AG09309 (cell line): ENCODE measurements around the gene CYP4F2.
"Not testable (repeated sequence)": the region's sequence is repeated elsewhere in the genome, so short reads cannot be mapped to it uniquely, and the experiment has no call there.

Source experiments
- DNase-seq: peaks from one replicate; pipeline ENCODE4 v3.0.0-alpha.2; 2010; ENCODE audit warnings: low read depth
- H3K4me3 ChIP-seq: 2 replicates; pipeline ENCODE4 v1.5.1; 2011; ENCODE audit warnings: mild to moderate bottlenecking, low read depth, low read length, moderate library complexity; ENCODE audit not compliant: control insufficient read depth
- TF ChIP-seq, protein P1 (sequence below): IDR thresholded peaks from 2 replicates; pipeline ENCODE4 v1.5.1; 2011; ENCODE audit warnings: mild to moderate bottlenecking, low read depth, low read length, inconsistent platforms; ENCODE audit not compliant: insufficient read depth, control insufficient read depth; ENCODE audit errors: missing control alignments

CYP4F2 gene

DNA sequence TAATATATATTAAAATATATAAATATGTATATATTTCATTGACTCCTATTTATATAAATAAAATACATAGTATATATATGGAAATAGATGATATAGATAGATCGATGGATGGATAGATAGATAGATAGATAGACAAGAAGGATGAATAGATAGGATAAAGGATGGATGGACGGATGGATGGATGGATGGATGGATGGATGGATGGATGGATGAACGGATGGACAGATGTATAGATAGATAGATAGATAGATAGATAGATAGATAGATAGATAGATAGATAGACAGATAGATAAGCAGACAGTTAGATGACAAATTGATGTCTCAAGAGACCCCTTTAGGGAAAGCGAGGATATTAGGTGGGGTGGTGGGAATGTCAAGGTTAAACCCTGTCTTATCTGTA lies 21.4 kb upstream of the CYP4F2 start:
- no peak for DNase-seq

DNA sequence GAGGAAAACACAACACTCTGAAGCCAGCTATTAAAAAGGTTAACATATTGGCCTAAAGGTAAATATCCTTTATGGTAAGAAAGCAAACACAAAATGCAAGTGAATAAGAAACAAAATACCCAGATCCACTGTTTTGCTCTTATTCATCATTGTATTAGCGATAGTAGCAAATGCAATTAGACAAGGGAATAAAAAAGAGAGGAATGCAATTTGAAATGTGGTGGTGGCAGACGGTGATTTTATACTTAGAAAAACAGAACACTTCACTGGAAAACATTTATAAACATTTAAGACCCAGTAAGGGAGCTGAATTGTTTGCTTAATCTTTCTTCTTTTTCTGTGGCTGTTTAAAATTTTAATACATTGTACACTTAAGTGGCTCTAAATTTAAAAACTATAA lies 17.2 kb upstream of the CYP4F2 start:
- TF ChIP-seq, protein P1, sequence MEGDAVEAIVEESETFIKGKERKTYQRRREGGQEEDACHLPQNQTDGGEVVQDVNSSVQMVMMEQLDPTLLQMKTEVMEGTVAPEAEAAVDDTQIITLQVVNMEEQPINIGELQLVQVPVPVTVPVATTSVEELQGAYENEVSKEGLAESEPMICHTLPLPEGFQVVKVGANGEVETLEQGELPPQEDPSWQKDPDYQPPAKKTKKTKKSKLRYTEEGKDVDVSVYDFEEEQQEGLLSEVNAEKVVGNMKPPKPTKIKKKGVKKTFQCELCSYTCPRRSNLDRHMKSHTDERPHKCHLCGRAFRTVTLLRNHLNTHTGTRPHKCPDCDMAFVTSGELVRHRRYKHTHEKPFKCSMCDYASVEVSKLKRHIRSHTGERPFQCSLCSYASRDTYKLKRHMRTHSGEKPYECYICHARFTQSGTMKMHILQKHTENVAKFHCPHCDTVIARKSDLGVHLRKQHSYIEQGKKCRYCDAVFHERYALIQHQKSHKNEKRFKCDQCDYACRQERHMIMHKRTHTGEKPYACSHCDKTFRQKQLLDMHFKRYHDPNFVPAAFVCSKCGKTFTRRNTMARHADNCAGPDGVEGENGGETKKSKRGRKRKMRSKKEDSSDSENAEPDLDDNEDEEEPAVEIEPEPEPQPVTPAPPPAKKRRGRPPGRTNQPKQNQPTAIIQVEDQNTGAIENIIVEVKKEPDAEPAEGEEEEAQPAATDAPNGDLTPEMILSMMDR: no peak
- no peak overlapping the region for H3K4me3 ChIP-seq
- DNase-seq: no peak

More for the DNA sequence above, 21.4 kb upstream of the CYP4F2 start:
- TF ChIP-seq, protein P1: no peak
- no peak overlapping the region for H3K4me3 ChIP-seq

DNA sequence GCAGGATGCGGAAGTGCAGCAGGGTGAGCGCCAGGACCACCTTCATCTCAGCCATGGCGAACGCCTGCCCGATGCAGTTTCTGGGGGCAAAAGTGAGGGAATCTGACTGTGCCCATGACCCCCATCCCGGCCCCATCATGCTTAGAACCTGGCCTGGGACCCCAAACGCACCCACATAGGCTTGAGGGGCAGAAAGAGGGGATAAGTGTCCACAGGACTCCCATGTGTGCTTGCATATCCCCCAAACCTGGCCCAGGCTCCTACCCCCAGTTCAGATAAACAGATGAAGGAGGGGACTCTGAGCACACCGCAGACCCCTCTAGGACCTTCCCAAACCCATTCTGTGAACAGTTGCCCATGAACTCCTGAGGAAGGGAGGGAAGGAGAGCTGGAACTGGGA lies 16.0 kb upstream of the CYP4F2 start:
- no peak for DNase-seq
- no peak overlapping the region for H3K4me3 ChIP-seq
- TF ChIP-seq, protein P1: no peak

DNA sequence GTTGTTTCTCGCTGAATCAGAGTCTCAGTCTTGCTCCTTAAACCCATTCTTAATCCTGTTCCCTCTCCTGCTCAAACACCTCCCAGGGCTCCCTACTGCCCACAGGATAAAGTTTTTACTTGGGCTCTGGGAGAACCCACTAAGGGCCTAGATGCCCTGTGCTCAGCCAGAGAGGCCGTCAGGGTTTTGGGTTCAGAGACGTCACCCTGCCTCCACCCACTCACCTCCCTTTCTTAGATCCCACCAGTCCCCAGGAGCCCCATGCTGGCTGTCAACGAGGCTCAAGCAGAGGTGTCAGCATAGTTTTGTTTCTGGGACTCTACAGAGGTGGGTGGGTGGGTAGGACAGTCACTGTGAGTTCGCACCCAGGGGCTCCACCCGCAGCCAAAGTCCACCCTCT lies 15.5 kb upstream of the CYP4F2 start:
- TF ChIP-seq, protein P1: no peak
- no peak overlapping the region for H3K4me3 ChIP-seq
- DNase-seq: no peak

DNA sequence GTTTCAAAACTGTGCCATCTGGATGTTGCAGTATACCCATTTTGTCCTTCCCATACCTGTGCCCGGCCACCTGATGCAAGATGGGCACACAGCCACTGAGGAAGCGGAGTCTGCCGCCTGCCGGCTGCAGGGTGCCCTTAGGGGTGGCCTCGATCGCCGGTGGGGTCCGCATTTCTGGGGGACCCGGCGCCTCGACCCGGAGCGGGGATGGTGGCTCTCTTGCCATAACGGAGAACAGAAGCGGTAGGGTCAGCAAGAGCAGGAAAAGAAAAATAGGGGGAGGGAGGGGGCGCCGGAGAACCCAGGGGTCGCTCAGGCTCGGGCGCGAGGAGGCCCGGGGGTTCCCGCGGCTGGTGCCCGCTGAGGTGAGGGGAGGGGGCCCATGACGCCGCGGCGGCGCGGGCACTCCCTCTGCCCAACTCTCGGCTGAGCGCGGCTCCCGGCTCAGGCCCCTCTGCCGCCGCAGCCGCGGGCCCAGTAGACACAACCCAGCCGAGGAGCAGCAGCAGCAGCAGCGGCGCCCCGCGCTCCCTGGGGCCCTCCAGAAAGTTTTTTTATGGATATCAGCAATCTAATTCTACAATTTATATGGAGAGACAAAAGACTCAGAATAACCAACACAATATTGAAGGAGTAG lies 13.8 kb upstream of the CYP4F2 start:
- no peak for DNase-seq
- TF ChIP-seq, protein P1: no peak
- no peak overlapping the region for H3K4me3 ChIP-seq

DNA sequence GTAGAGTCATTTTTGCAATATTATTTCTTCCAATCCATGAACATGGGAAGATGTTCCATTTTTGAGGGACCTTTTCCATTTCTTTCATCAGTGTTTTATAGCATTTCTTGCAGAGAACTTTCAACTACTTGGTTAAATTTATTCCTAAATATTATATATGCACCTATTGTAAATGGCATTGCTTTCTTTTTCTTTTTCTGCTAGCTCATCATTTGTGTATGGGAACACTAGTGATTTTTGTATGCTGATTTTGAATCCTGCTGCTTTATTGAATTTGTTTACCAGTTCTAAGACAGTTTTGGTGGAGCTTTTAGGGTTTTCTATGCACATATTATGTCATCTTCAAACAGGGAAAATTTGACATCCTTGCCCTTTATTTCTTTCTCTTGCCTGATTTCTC lies 7.2 kb upstream of the CYP4F2 start:
- TF ChIP-seq, protein P1: no peak
- DNase-seq: no peak
- no peak overlapping the region for H3K4me3 ChIP-seq

DNA sequence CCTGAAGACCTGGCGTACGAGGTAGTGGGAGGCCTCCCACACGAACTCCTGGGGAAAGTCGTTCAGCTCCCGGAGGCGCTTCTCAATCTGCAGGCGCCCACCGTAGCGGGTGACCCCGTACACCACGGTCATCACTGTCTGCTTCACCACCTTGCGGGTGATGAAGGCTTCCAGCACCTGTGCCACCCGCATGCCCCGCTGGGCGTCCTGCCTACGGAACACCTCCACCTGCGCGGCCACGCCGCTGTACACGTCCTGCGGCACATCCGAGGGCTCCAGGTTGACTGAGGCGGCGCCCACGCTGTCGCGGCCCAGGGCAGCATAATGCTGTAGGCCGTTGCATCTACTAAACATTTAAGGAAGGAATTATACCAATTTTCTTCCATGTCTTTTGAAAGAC lies 5.0 kb upstream of the CYP4F2 start:
- not testable (repeated sequence) for DNase-seq, H3K4me3 ChIP-seq
